Measurements from ENCODE around the gene NKAIN2.
A peak's percentile ranks its signal among the peaks of the same experiment; 100 is the strongest.

The NKAIN2 gene

GRCh38 chr6:124056407-124057334 is 253.0 kb downstream of the NKAIN2 start (continued):
- no peak for TF ChIP-seq PRDM2 (tag by site-specific recombination; IDR thresholded peaks at IDR 0.05; ENCODE audit: borderline replicate concordance)
- no peak for TF ChIP-seq ZNF274 (IDR thresholded peaks at IDR 0.05; ENCODE audit: low read length)
- no peak for TF ChIP-seq ZNF274 (tag by site-specific recombination; IDR thresholded peaks at IDR 0.05; ENCODE audit: borderline replicate concordance)
- TF ChIP-seq ZNF2 (tag by site-specific recombination; IDR thresholded peaks at IDR 0.05): peak; percentile 74
- TF ChIP-seq ZFP41 (tag by site-specific recombination; IDR thresholded peaks at IDR 0.05; ENCODE audit: borderline replicate concordance): no peak
- TF ChIP-seq BCL11A (tag by site-specific recombination; IDR thresholded peaks at IDR 0.05; ENCODE audit: low read depth): peak; percentile 73
- no peak for TF ChIP-seq YY2 (tag by site-specific recombination; IDR thresholded peaks at IDR 0.05)
- TF ChIP-seq ZNF16 (tag by site-specific recombination; IDR thresholded peaks at IDR 0.05; ENCODE audit: low read depth): no peak
- peak; percentile 42; the same call in 1 of the 2 replicates for TF ChIP-seq ZBTB17 (tag by site-specific recombination; IDR thresholded peaks at IDR 0.05)
- no peak for TF ChIP-seq ZNF560 (tag by site-specific recombination; IDR thresholded peaks at IDR 0.05; ENCODE audit: borderline replicate concordance)
- TF ChIP-seq CTCF (tag by site-specific recombination; IDR thresholded peaks at IDR 0.05): no peak
- no peak for TF ChIP-seq ZNF302 (tag by site-specific recombination; IDR thresholded peaks at IDR 0.05; ENCODE audit: low read depth)
- TF ChIP-seq ZXDB (tag by site-specific recombination; IDR thresholded peaks at IDR 0.05): peak; percentile 93
- peak; percentile 97 for TF ChIP-seq WT1 (tag by site-specific recombination; IDR thresholded peaks at IDR 0.05)
- peak; percentile 30; the same call in 1 of the 2 replicates for TF ChIP-seq ZNF391 (tag by site-specific recombination; IDR thresholded peaks at IDR 0.05; ENCODE audit: borderline replicate concordance, low read depth)
- no peak for TF ChIP-seq ZSCAN18 (tag by site-specific recombination; IDR thresholded peaks at IDR 0.05)
- peak; percentile 81 for TF ChIP-seq OSR2 (tag by site-specific recombination; IDR thresholded peaks at IDR 0.05)
- TF ChIP-seq ZNF426 (tag by site-specific recombination; IDR thresholded peaks at IDR 0.05): no peak
- TF ChIP-seq ZNF610 (tag by site-specific recombination; IDR thresholded peaks at IDR 0.05; ENCODE audit: borderline replicate concordance): peak; percentile 68; the same call in 1 of the 2 replicates
- TF ChIP-seq ZBTB49 (tag by site-specific recombination; IDR thresholded peaks at IDR 0.05; ENCODE audit: low read depth): peak; percentile 19; the same call in 1 of the 2 replicates
- TF ChIP-seq ZNF148 (tag by site-specific recombination; IDR thresholded peaks at IDR 0.05; ENCODE audit: borderline replicate concordance): no peak
- TF ChIP-seq INSM2 (tag by site-specific recombination; IDR thresholded peaks at IDR 0.05): peak; percentile 64; the same call in 1 of the 2 replicates
